Measurements from ENCODE around the gene NMRK1.

NMRK1 gene

GRCh38 chr9:75111019-75111622 is 23.2 kb upstream of the NMRK1 start:
- H3K9ac ChIP-seq: no peak overlapping the region
- no peaks in the 10 kb centered on the region for H3K9me3 ChIP-seq (ENCODE audit: control insufficient read depth, low read length)
- no peaks in the 10 kb centered on the region for H3K27me3 ChIP-seq (ENCODE audit: control insufficient read depth, insufficient read depth, low read length)
- H3K36me3 ChIP-seq (ENCODE audit: control insufficient read depth, insufficient read depth, low read length): no peaks in the 10 kb centered on the region
- H3K27ac ChIP-seq: peak overlapping the region; percentile 47
- no peak overlapping the region for H3K4me3 ChIP-seq (ENCODE audit: low read depth, low read length)
- peaks cover 12% of the 10 kb centered on the region for H3K4me1 ChIP-seq
- TF ChIP-seq CTCF (IDR thresholded peaks at IDR 0.05): no peak
- no peak overlapping the region for H3K4me2 ChIP-seq (ENCODE audit: low read length)
- H3K79me2 ChIP-seq: peaks cover 23% of the 10 kb centered on the region
- H2AFZ ChIP-seq: no peak overlapping the region

GRCh38 chr9:75109210-75109839 is 21.4 kb upstream of the NMRK1 start:
- no peak overlapping the region for H3K4me2 ChIP-seq (ENCODE audit: low read length)
- no peak overlapping the region for H3K9ac ChIP-seq
- H3K27me3 ChIP-seq (ENCODE audit: control insufficient read depth, insufficient read depth, low read length): no peaks in the 10 kb centered on the region
- no peak overlapping the region for H3K4me3 ChIP-seq (ENCODE audit: low read depth, low read length)
- no peak overlapping the region for H3K27ac ChIP-seq
- H2AFZ ChIP-seq: no peak overlapping the region
- H3K9me3 ChIP-seq (ENCODE audit: control insufficient read depth, low read length): no peaks in the 10 kb centered on the region
- peaks cover 12% of the 10 kb centered on the region for H3K4me1 ChIP-seq
- no peak for TF ChIP-seq CTCF (IDR thresholded peaks at IDR 0.05)
- no peaks in the 10 kb centered on the region for H3K36me3 ChIP-seq (ENCODE audit: control insufficient read depth, insufficient read depth, low read length)
- H3K79me2 ChIP-seq: peaks cover 12% of the 10 kb centered on the region

GRCh38 chr9:75108571-75108970 is 20.6 kb upstream of the NMRK1 start:
- peaks cover 12% of the 10 kb centered on the region for H3K4me1 ChIP-seq
- H3K27me3 ChIP-seq (ENCODE audit: control insufficient read depth, insufficient read depth, low read length): no peaks in the 10 kb centered on the region
- H3K27ac ChIP-seq: no peak overlapping the region
- H2AFZ ChIP-seq: no peak overlapping the region
- H3K79me2 ChIP-seq: peaks cover 15% of the 10 kb centered on the region
- H3K4me3 ChIP-seq (ENCODE audit: low read depth, low read length): no peak overlapping the region
- H3K9me3 ChIP-seq (ENCODE audit: control insufficient read depth, low read length): no peaks in the 10 kb centered on the region
- no peak overlapping the region for H3K4me2 ChIP-seq (ENCODE audit: low read length)
- H3K36me3 ChIP-seq (ENCODE audit: control insufficient read depth, insufficient read depth, low read length): no peaks in the 10 kb centered on the region
- TF ChIP-seq CTCF (IDR thresholded peaks at IDR 0.05): no peak
- no peak overlapping the region for H3K9ac ChIP-seq

- no peaks in the 10 kb centered on the region for H3K27me3 ChIP-seq (ENCODE audit: control insufficient read depth, insufficient read depth, low read length)
- H3K36me3 ChIP-seq (ENCODE audit: control insufficient read depth, insufficient read depth, low read length): no peaks in the 10 kb centered on the region
- no peak overlapping the region for H3K9ac ChIP-seq
- no peak overlapping the region for H3K27ac ChIP-seq
- no peaks in the 10 kb centered on the region for H3K9me3 ChIP-seq (ENCODE audit: control insufficient read depth, low read length)
- H3K79me2 ChIP-seq: peaks cover 23% of the 10 kb centered on the region
- no peak overlapping the region for H2AFZ ChIP-seq
- H3K4me1 ChIP-seq: peaks cover 9% of the 10 kb centered on the region
- no peak overlapping the region for H3K4me2 ChIP-seq (ENCODE audit: low read length)
- TF ChIP-seq CTCF (IDR thresholded peaks at IDR 0.05): no peak
- H3K4me3 ChIP-seq (ENCODE audit: low read depth, low read length): no peak overlapping the region
Observed at GRCh38 chr9:75106857-75107256, 18.9 kb upstream of the NMRK1 start.

- no peak overlapping the region for H2AFZ ChIP-seq
- no peaks in the 10 kb centered on the region for H3K36me3 ChIP-seq (ENCODE audit: control insufficient read depth, insufficient read depth, low read length)
- no peaks in the 10 kb centered on the region for H3K27me3 ChIP-seq (ENCODE audit: control insufficient read depth, insufficient read depth, low read length)
- H3K79me2 ChIP-seq: peaks cover 22% of the 10 kb centered on the region
- H3K4me2 ChIP-seq (ENCODE audit: low read length): no peak overlapping the region
- H3K27ac ChIP-seq: no peak overlapping the region
- H3K9me3 ChIP-seq (ENCODE audit: control insufficient read depth, low read length): no peaks in the 10 kb centered on the region
- peaks cover 9% of the 10 kb centered on the region for H3K4me1 ChIP-seq
- no peak overlapping the region for H3K9ac ChIP-seq
- TF ChIP-seq CTCF (IDR thresholded peaks at IDR 0.05): no peak
- H3K4me3 ChIP-seq (ENCODE audit: low read depth, low read length): no peak overlapping the region
Observed at GRCh38 chr9:75105841-75106240, 17.9 kb upstream of the NMRK1 start.
